Brain microvascular endothelial cell (primary cell): ENCODE results near the gene UBALD1.

Experiments used
- DNase-seq: peaks from one replicate; pipeline ENCODE4 v3.0.0-alpha.2; 2020
- H3K27ac ChIP-seq: fragments of 250-450 bp; sonication (Bioruptor Pico); 2 replicates; pipeline ENCODE4 v1.5.1; 2020; ENCODE audit warnings: mild to moderate bottlenecking, moderate library complexity
- H3K27me3 ChIP-seq: fragments of 250-450 bp; sonication (Bioruptor Pico); replicated peaks from 2 replicates; pipeline ENCODE4 v1.5.1; 2020; ENCODE audit warnings: mild to moderate bottlenecking
- H3K36me3 ChIP-seq: fragments of 250-450 bp; sonication (Bioruptor Pico); replicated peaks from 2 replicates; pipeline ENCODE4 v1.5.1; 2020; ENCODE audit warnings: mild to moderate bottlenecking
- H3K4me3 ChIP-seq: 2 replicates; pipeline ENCODE4 v1.5.1; 2011; ENCODE audit warnings: low read depth, mild to moderate bottlenecking, control low read depth, low read length, moderate library complexity
- CTCF ChIP-seq: IDR thresholded peaks from 2 replicates; pipeline ENCODE4 v1.5.1; 2011; ENCODE audit warnings: low read depth, mild to moderate bottlenecking, moderate library complexity, low read length, control low read depth, inconsistent platforms; ENCODE audit errors: missing control alignments
- in situ Hi-C: cut with HindIII; loops from 2 replicates; pipeline ENCODE4 v1.10.0; 2017; ENCODE audit warnings: low sequenced_read_pairs, low pct_ligation_motif_present

The UBALD1 gene

GRCh38 chr16:4624827-4625559 lies 10.3 kb upstream of the UBALD1 start:
- peak; percentile 70 for DNase-seq
- in situ Hi-C loops: no loop called here
- TF ChIP-seq CTCF: no peak
- H3K27me3 ChIP-seq: no peaks in the 10 kb centered on the region
- H3K36me3 ChIP-seq: no peaks in the 10 kb centered on the region
- peak overlapping the region; percentile 89 for H3K27ac ChIP-seq
- H3K4me3 ChIP-seq: peak overlapping the region; percentile 83

DNA sequence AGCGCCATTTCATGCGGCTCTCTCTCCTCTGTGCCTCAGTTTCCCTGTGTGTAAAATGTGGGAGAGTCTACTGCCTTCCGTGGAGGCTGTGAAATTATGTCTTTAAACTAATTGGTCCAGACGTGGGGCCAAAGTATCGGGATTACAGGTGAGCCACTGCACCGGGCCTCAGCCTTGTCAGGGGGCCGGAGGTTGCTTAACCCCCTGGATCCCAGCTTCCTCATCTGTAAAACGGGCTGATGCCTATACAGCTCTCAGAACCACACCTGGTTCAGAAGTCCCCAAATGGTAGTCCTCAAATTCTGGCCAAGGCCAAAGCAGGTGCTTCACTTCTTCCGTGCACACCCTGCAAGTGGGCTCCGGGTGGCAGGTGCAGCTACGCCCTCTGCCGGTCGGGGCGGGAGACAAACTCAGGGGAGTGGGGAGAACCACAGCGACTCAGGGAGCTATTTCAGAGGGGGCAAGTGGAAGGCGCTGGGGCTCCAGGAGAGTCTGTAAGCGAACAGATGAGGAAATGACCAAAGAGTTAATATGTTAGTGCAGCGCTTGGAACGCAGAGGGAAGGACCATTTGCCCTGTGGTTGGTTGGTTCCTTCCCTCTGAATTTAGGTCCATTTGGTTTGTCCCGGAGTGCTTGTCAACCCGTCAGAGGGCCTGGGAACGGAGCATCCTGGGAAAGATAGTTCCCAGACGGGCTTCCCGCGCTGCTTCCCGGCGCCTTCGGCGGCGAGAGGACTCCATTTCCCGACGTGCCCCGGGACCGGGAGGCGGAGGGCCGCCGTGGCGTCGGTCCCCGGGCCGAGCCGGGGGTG lies 9.5 kb upstream of the UBALD1 start, which contains the start of gene MGRN1:
Gene MGRN1, plus strand, starts transcription at position 812 of the 812 bp plus-strand sequence. CDS start 135 bp downstream, outside the sequence.
- peak; percentile 97 for TF ChIP-seq CTCF
- no peaks in the 10 kb centered on the region for H3K27me3 ChIP-seq
- H3K4me3 ChIP-seq: peak within 1 kb of the TSS; percentile 83
- H3K27ac ChIP-seq: peak within 1 kb of the TSS; percentile 89
- no peaks in the 10 kb centered on the region for H3K36me3 ChIP-seq
- peak; percentile 96 for DNase-seq
- in situ Hi-C loops: no loop called here

- no peaks in the 10 kb centered on the region for H3K27me3 ChIP-seq
- H3K4me3 ChIP-seq: no peak overlapping the region
- no peaks in the 10 kb centered on the region for H3K36me3 ChIP-seq
- TF ChIP-seq CTCF: no peak
- in situ Hi-C loops: no loop called here
- H3K27ac ChIP-seq: no peak overlapping the region
- DNase-seq: no peak
Observed at GRCh38 chr16:4623593-4623992, 8.9 kb upstream of the UBALD1 start.

- in situ Hi-C loops: no loop called here
- Histone ChIP-seq H3K36me3 (no peaks in the 10 kb centered on the region), H3K27ac (no peak overlapping the region)
Observed at GRCh38 chr16:4618645-4619418, 4.1 kb upstream of the UBALD1 start.

DNA sequence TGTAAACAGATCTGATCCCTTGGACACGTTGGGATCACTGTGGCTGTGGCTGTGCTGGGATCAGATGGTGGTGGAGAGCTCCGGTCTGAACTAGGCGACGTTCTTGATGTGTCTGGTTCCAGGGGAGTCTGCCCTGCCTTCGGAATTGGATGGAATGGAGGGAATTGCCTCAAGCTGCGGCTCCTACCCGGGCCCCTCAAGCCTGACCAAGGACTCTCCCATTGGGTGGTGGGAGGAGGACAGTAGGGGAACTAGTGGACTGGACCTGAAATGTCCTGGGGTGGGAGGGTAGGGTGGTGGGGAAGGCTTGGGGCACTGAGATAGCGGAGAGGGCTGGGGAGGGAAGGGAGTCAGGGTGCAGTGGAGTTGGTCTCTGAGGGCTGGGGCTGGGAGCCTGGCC lies 3.2 kb upstream of the UBALD1 start:
- Histone ChIP-seq H3K36me3 (no peaks in the 10 kb centered on the region), H3K4me3 (no peak overlapping the region), H3K27ac (no peak overlapping the region), H3K27me3 (no peaks in the 10 kb centered on the region)
- in situ Hi-C loops: no loop called here
- no peak for DNase-seq
- TF ChIP-seq CTCF: no peak

More at GRCh38 chr16:4618645-4619418, 4.1 kb upstream of the UBALD1 start:
- no peak for DNase-seq
- Histone ChIP-seq H3K27me3 (no peaks in the 10 kb centered on the region), H3K4me3 (no peak overlapping the region)
- no peak for TF ChIP-seq CTCF
